NCI-H2171 treated with DMSO at 0.1 percent for 48 hours (cell line): Measurements from ENCODE around the gene KIAA1671.

Source experiments
- DNase-seq: peaks from one replicate; lab custom pipeline; 2025; lab: John Stamatoyannopoulos, UW

KIAA1671 gene

GRCh38 chr22:25091458-25091857, 138.9 kb downstream of the KIAA1671 start:
- no peak for DNase-seq

- DNase-seq, result no peak
These were observed 139.6 kb downstream of the KIAA1671 start for GRCh38 chr22:25092119-25092518.

- no peak for DNase-seq
These were observed 142.1 kb downstream of the KIAA1671 start for GRCh38 chr22:25094579-25094978.

GRCh38 chr22:25095869-25096268, 143.4 kb downstream of the KIAA1671 start:
- DNase-seq, result no peak

- DNase-seq, result no peak
These were observed 144.3 kb downstream of the KIAA1671 start for GRCh38 chr22:25096638-25097405.

GRCh38 chr22:25098445-25099081, 146.0 kb downstream of the KIAA1671 start:
- no peak for DNase-seq

GRCh38 chr22:25099202-25099601, 146.7 kb downstream of the KIAA1671 start:
- DNase-seq, result no peak

GRCh38 chr22:25100402-25100801, 147.9 kb downstream of the KIAA1671 start:
- DNase-seq, result no peak

- DNase-seq, result no peak
These were observed 148.4 kb downstream of the KIAA1671 start for GRCh38 chr22:25100948-25101347.

- DNase-seq, result no peak
These were observed 149.0 kb downstream of the KIAA1671 start for GRCh38 chr22:25101501-25101900.

- no peak for DNase-seq
These were observed 149.5 kb downstream of the KIAA1671 start for GRCh38 chr22:25101986-25102385.

- no peak for DNase-seq
These were observed 150.2 kb downstream of the KIAA1671 start for GRCh38 chr22:25102722-25103121.

- DNase-seq, result no peak
These were observed 151.9 kb downstream of the KIAA1671 start for GRCh38 chr22:25104367-25104766.

- no peak for DNase-seq
These were observed 153.5 kb downstream of the KIAA1671 start for GRCh38 chr22:25105817-25106650.

GRCh38 chr22:25109878-25110595, 157.5 kb downstream of the KIAA1671 start:
- DNase-seq, result no peak

GRCh38 chr22:25110596-25110845, 158.0 kb downstream of the KIAA1671 start:
- DNase-seq, result no peak

GRCh38 chr22:25110846-25111578, 158.5 kb downstream of the KIAA1671 start:
- DNase-seq, result peak; percentile 98

- DNase-seq, result no peak
These were observed 159.3 kb downstream of the KIAA1671 start for GRCh38 chr22:25111579-25112517.

- no peak for DNase-seq
These were observed 160.2 kb downstream of the KIAA1671 start for GRCh38 chr22:25112538-25113253.

GRCh38 chr22:25113316-25113721, 160.8 kb downstream of the KIAA1671 start:
- DNase-seq, result no peak
